ENCODE measurements around the gene PSMB2.

The PSMB2 gene

GRCh38 chr1:35570589-35571137, 70.7 kb downstream of the PSMB2 start:
- DNase-seq: no peak

- DNase-seq: no peak
Observed at GRCh38 chr1:35569936-35570335, 71.4 kb downstream of the PSMB2 start.

GRCh38 chr1:35568975-35569395, 72.3 kb downstream of the PSMB2 start:
- peak; percentile 44 for DNase-seq

GRCh38 chr1:35567947-35568558, 73.3 kb downstream of the PSMB2 start:
- DNase-seq: no peak

- no peak for DNase-seq
Observed at GRCh38 chr1:35565742-35566133, 75.6 kb downstream of the PSMB2 start.

- DNase-seq: no peak
Observed at GRCh38 chr1:35564884-35565741, 76.2 kb downstream of the PSMB2 start.

- DNase-seq: peak; percentile 50
Observed at GRCh38 chr1:35564037-35564883, 77.1 kb downstream of the PSMB2 start.

GRCh38 chr1:35563166-35563565, 78.2 kb downstream of the PSMB2 start:
- no peak for DNase-seq

GRCh38 chr1:35561972-35562680, 79.2 kb downstream of the PSMB2 start:
- no peak for DNase-seq

GRCh38 chr1:35561297-35561971, 79.9 kb downstream of the PSMB2 start:
- DNase-seq: no peak

GRCh38 chr1:35560256-35561225, 80.8 kb downstream of the PSMB2 start:
- no peak for DNase-seq

GRCh38 chr1:35559317-35559944, 81.9 kb downstream of the PSMB2 start:
- no peak for DNase-seq

- DNase-seq: no peak
Observed at GRCh38 chr1:35558374-35559316, 82.7 kb downstream of the PSMB2 start.

GRCh38 chr1:35557611-35558373, 83.5 kb downstream of the PSMB2 start, which contains the start of gene NCDN:
Gene NCDN (plus strand): TSS chr1:35557799. CDS start chr1:35558191, 392 bp downstream.
- peak; percentile 97 for DNase-seq

GRCh38 chr1:35557118-35557610, 84.2 kb downstream of the PSMB2 start, which contains the start of gene KIAA0319L:
Gene KIAA0319L (minus strand): TSS chr1:35557403. CDS start chr1:35554491, 2,912 bp downstream.
- DNase-seq: peak; percentile 93

- DNase-seq: no peak
Observed at GRCh38 chr1:35556484-35557117, 84.7 kb downstream of the PSMB2 start.
